ENCODE results near the gene ARID5B.

GRCh38 chr10:62014510-62014909 is 113.0 kb downstream of the ARID5B start:
- TF ChIP-seq EZH2 (IDR thresholded peaks at IDR 0.05; ENCODE audit: borderline replicate concordance, low read depth, low read length, severe bottlenecking), result no peak
- TF ChIP-seq CTCF (IDR thresholded peaks at IDR 0.05; ENCODE audit: borderline replicate concordance, extremely low read depth, low read length, poor library complexity, severe bottlenecking), result no peak
